ENCODE data around the gene MAP4K2. TPM values are rescaled to one million over a fixed set of nuclear protein-coding genes. Genes with fewer than 3 reads are reported as not detected.

MAP4K2 gene
- total RNA-seq (2021) (32.6 and 34.3 TPM in 2 replicates), Bru-seq, nascent RNA (percentile 43 among the genes with signal in this experiment), BruChase-seq, experiment 1, labeled RNA remaining after a 2-hour chase (percentile 56 among the genes with signal in this experiment), BruChase-seq, experiment 2, labeled RNA remaining after a 6-hour chase (percentile 60 among the genes with signal in this experiment)
- long read RNA-seq, full-length matches to known transcripts = 12 of 31 reads
- long read RNA-seq, partial matches to known transcripts = 5 of 31 reads
- long read RNA-seq, other reads (novel, unspliced or antisense) = 14 of 31 reads

DNA sequence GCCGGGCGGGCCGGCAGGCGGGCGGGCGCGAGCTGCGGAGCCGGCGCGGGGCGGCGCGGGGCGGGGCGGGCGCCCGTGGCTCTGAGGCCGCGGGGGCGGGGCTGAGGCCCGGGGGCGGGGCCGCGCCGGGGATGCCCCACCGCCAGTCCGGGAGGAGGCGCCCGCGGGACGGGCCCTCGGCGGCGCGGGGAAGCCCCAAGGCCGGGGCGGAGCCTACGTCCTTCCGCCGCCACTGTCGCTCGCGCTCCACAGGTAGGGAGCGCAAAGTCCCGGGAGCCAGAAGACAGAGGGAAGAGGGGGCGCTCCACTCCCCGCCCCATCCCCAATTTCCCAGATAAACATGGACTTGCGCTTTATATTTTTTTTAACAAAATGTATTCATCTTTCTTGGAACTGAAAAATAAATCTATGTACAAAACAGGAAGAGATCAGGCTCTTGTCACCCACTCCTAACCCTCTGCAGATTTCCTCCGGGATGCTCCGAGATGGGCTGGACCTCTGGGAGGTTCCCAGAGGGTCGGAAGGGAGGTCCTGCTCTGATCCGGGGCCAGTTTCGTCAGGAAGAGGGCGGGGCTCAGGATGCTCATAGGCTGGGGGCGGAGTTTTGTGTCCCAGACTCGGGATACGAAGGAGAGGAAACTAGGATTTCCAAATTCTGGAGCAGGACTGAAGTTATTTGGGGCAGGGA, at the start of gene MAP4K2:
MAP4K2 (minus strand) TSS at position 57 of the 688 bp plus-strand sequence. CDS start 65 bp downstream, outside the sequence.
- DNase-seq = peak; percentile 72 to 93
- Histone ChIP-seq H3K4me3 (peak within 1 kb of the TSS; percentile 76), H3K4me1 (replicated peaks; ENCODE audit: insufficient read depth) (peaks cover 20% of the 10 kb centered on the region), H3K9me2 (ENCODE audit: insufficient read depth) (no peaks in the 10 kb centered on the region), H3K79me2 (ENCODE audit: low read depth) (peaks cover 3% of the 10 kb centered on the region; the same call in 1 of the 2 replicates), H3F3A (ENCODE audit: insufficient read depth, low read depth) (peaks cover 21% of the 10 kb centered on the region), H3K27ac (peak within 1 kb of the TSS; percentile 69), H3K9me3 (ENCODE audit: insufficient read depth, low read depth) (no peaks in the 10 kb centered on the region), H3K4me2 (peak within 1 kb of the TSS; percentile 91), H3K27me3 (ENCODE audit: insufficient read depth, low read depth) (no peaks in the 10 kb centered on the region), H2AFZ (peak within 1 kb of the TSS; percentile 88), H4K20me1 (ENCODE audit: insufficient read depth) (no peaks in the 10 kb centered on the region), H3K36me3 (ENCODE audit: low read depth) (peaks cover 7% of the 10 kb centered on the region; the same call in 1 of the 2 replicates)
- no TSS peak for BruUV-seq (replicated peaks)
- ChIA-PET CTCF (interaction anchor here (0.6 to 1.2 kb wide), 2 partner anchors 40 to 412 kb away, joined by 5 read pairs; no protein-coding TSS in a partner anchor), POLR2A (ENCODE audit: unreplicated experiment) (interaction anchor here (0.6 to 0.7 kb wide), 3 partner anchors 25 to 1048 kb away, joined by 6 to 9 read pairs (median 7); partner anchors contain the start of gene SF1)
- intact Hi-C loops (cut with micrococcal nuclease; ENCODE audit: unreplicated experiment) = loop anchor here (1.0 kb wide), 1 partner anchor 40 kb away; no protein-coding TSS in a partner anchor
- TF ChIP-seq, protein P1, sequence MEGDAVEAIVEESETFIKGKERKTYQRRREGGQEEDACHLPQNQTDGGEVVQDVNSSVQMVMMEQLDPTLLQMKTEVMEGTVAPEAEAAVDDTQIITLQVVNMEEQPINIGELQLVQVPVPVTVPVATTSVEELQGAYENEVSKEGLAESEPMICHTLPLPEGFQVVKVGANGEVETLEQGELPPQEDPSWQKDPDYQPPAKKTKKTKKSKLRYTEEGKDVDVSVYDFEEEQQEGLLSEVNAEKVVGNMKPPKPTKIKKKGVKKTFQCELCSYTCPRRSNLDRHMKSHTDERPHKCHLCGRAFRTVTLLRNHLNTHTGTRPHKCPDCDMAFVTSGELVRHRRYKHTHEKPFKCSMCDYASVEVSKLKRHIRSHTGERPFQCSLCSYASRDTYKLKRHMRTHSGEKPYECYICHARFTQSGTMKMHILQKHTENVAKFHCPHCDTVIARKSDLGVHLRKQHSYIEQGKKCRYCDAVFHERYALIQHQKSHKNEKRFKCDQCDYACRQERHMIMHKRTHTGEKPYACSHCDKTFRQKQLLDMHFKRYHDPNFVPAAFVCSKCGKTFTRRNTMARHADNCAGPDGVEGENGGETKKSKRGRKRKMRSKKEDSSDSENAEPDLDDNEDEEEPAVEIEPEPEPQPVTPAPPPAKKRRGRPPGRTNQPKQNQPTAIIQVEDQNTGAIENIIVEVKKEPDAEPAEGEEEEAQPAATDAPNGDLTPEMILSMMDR (conservative IDR thresholded peaks at IDR 0.05) = peak; percentile 47; the same call in 1 of the 2 replicates
- TF ChIP-seq EZH2 (IDR thresholded peaks at IDR 0.05; ENCODE audit: low read depth) = no peak

DNA sequence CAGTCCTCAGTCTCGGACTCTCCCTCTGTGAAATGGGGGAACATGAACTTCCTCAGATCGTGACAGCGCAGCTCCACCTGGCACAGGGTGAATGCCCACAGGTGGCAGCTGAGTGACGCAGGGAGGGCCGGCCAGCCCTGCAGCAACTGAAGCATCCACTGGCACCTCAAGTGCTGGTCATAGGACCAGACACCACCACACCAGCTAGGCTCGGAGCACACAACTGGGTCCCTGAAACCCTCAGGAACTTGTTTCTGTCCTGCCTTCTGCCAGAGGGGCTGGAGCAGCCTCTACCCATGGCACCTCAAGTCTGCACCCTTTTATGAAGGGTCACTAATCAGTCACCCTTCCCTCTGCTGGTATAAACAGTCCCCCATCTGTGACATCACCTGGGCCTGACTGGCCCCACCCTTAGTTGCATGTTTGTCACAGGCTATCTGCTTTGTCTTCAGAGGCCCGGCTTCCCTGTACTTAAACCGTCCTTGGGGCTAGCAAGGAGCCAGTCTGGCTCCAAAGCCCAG, 48.9 kb upstream of the MAP4K2 start:
- H3K4me3 ChIP-seq = no peak overlapping the region
- DNase-seq = no peak
- no peak overlapping the region for H2AFZ ChIP-seq
- no peaks in the 10 kb centered on the region for H3K27me3 ChIP-seq (ENCODE audit: insufficient read depth, low read depth)
- peaks cover 12% of the 10 kb centered on the region; the same call in 1 of the 2 replicates for H3K36me3 ChIP-seq (ENCODE audit: low read depth)
- H3K79me2 ChIP-seq (ENCODE audit: low read depth) = peaks cover 37% of the 10 kb centered on the region
- TF ChIP-seq, protein P1 (conservative IDR thresholded peaks at IDR 0.05) = no peak
- TF ChIP-seq EZH2 (IDR thresholded peaks at IDR 0.05; ENCODE audit: low read depth) = no peak
- CTCF ChIA-PET = interaction anchor here (1.1 kb wide), 1 partner anchor 25 kb away, joined by 3 read pairs; no protein-coding TSS in a partner anchor
- no peaks in the 10 kb centered on the region for H4K20me1 ChIP-seq (ENCODE audit: insufficient read depth)
- H3K4me2 ChIP-seq = no peak overlapping the region
- POLR2A ChIA-PET (ENCODE audit: unreplicated experiment) = no interaction called here
- H3K4me1 ChIP-seq (replicated peaks; ENCODE audit: insufficient read depth) = peaks cover 93% of the 10 kb centered on the region
- BruUV-seq (replicated peaks) = no TSS peak
- no peaks in the 10 kb centered on the region for H3K9me3 ChIP-seq (ENCODE audit: insufficient read depth, low read depth)
- intact Hi-C loops (cut with micrococcal nuclease; ENCODE audit: unreplicated experiment) = no loop called here
- no peaks in the 10 kb centered on the region for H3K9me2 ChIP-seq (ENCODE audit: insufficient read depth)
- peak overlapping the region; percentile 44 for H3K27ac ChIP-seq
- H3F3A ChIP-seq (ENCODE audit: insufficient read depth, low read depth) = peaks cover 64% of the 10 kb centered on the region

DNA sequence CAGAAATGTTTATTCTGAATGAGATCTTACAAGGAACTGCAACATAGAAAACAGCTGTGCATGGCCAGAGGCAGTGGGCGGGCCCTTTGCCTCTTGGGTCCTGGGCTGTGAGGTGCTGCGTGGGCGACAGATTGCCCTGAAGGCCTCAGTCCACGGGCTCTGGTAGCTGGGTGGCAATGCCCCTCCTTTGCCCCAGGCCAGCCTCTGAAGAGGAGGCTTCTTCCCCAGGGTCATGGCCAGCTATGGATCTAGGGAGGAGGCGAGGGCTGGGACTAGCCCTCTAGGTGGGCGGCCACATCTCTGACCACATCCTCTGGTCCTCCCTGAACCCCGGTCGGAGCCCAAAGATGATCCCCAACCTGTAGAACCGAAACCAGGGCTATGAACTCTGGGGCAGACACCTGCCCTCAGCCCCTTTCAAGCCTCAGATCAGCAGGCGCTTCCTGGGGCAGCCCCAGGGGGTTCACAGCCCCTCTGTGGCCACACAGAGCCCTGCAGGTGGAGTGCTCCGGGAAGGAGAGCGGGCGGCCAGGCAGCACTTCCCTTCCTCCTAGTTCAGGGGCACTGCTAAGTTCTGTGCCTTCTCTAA, 48.1 kb upstream of the MAP4K2 start:
- Histone ChIP-seq H3F3A (ENCODE audit: insufficient read depth, low read depth) (peaks cover 65% of the 10 kb centered on the region), H3K9me3 (ENCODE audit: insufficient read depth, low read depth) (no peaks in the 10 kb centered on the region), H3K4me2 (peak overlapping the region; percentile 53; the same call in 1 of the 2 replicates), H2AFZ (no peak overlapping the region), H3K9me2 (ENCODE audit: insufficient read depth) (no peaks in the 10 kb centered on the region), H3K27ac (peak overlapping the region; percentile 44; the same call in 1 of the 2 replicates), H3K4me3 (no peak overlapping the region), H3K27me3 (ENCODE audit: insufficient read depth, low read depth) (no peaks in the 10 kb centered on the region), H3K36me3 (ENCODE audit: low read depth) (peaks cover 12% of the 10 kb centered on the region; the same call in 1 of the 2 replicates), H3K4me1 (replicated peaks; ENCODE audit: insufficient read depth) (peaks cover 86% of the 10 kb centered on the region), H4K20me1 (ENCODE audit: insufficient read depth) (no peaks in the 10 kb centered on the region), H3K79me2 (ENCODE audit: low read depth) (peaks cover 34% of the 10 kb centered on the region)
- ChIA-PET CTCF (interaction anchor here (0.7 to 1.4 kb wide), 2 partner anchors 26 to 37 kb away, joined by 6 to 8 read pairs; no protein-coding TSS in a partner anchor), POLR2A (ENCODE audit: unreplicated experiment) (no interaction called here)
- BruUV-seq (replicated peaks) = no TSS peak
- TF ChIP-seq, protein P1 (conservative IDR thresholded peaks at IDR 0.05) = no peak
- TF ChIP-seq EZH2 (IDR thresholded peaks at IDR 0.05; ENCODE audit: low read depth) = no peak
- DNase-seq = peak; percentile 71 to 76
- intact Hi-C loops (cut with micrococcal nuclease; ENCODE audit: unreplicated experiment) = no loop called here
